T follicular helper cell (primary cell): ENCODE data around the gene DCANP1.

Experiments used
- DNase-seq: peaks from one replicate; pipeline ENCODE4 v3.0.0-alpha.2; 2020; ENCODE audit warnings: low read depth

The DCANP1 gene

DNA sequence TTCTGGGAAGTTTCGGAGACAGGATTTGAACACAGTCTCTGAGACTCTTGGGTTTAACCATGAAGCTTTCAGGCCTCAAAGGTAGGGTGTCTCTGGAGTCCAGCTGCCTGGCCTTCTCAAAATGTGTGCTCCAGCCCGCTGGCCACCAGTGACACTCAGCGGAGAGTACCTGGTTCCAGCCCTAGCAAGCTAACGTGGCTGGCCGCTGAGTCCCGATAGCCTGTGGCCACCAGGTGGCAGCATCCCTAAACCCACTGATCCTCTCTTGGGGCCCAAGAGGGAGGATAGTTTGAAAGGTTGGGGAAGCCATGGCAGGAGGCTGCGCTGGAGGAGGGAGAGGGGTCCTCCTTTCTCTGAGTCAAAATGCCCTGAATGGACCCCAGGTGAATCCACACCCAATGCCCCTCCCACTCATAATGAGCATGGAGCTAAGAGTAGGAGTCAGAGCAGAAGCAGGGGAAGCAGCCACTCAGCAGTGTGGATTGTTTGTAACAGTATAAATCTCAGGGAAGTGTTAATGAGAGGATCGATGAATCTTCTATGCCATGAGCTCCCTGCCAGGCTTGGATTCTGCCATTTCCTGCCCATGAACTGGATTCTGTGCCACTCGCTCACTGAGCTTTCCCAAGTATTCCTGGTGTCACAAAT is 10.4 kb upstream of the DCANP1 start:
- peak; percentile 32 for DNase-seq

DNA sequence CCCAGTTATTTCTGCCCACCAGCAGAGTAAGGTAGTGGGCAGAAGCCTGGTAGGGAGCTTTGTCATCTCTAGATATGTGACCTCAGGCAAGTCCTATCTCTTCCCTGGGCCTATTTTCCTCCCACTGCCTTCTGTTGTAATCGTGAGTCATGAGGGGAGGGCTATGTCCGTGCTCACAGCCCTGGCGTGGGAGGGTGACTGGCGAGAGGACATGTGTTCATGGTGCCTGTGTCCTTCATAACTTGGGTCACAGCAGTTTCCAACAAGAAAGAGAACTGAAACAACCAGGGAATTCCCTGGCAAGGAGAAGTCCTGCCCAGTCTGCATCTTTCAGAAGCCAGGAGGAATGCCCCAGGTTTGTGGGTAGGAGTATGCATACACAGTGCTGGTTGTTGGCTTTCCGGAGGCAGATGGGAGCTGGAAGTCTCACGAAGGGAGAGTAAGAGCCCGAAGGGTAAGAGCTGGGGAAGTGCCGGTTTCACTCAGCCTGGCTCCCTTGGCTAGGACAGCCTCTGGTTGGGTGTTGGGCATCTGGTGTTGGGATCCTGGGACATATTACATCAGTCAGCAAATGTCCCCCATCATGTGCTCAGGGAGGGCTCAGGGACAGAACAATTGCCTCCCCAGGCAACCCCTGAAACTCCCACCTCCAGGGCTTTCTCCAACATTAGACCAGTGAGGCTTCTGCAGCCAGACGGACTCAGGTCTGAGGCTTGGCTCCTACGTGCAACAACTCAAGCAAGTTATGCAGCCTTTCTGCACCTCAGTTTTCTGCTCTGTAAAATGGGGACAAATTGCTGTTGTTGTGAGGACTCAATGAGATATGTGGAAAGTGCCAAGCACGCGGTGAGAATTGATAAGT is 9.3 kb upstream of the DCANP1 start:
- DNase-seq = no peak

DNA sequence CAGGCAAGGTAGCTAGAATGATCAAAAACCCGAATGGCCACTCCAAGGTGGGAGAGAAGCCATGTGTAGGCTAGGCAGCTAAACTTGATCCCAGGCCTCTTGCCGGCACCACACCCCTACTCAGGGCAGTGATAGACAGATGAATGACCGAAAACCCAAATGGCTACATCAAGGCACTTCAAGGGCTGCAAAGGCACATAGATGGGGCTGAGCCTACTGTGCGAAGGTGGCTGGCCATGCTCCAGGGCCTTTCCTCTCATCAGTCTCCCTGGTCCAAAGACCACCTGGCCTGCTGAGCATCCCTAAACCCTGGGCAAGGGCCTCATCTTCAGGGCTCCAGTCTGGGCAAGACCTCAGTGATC is 8.7 kb upstream of the DCANP1 start:
- DNase-seq = no peak

GRCh38 chr5:135454946-135455345 is 7.8 kb upstream of the DCANP1 start:
- no peak for DNase-seq

- DNase-seq = no peak
Measured at GRCh38 chr5:135453613-135454012, 6.5 kb upstream of the DCANP1 start.

GRCh38 chr5:135452321-135453030 is 5.3 kb upstream of the DCANP1 start, which contains the start of gene TIFAB:
Gene TIFAB (minus strand): TSS chr5:135452351. CDS start chr5:135449939, 2,412 bp downstream.
- DNase-seq = no peak

DNA sequence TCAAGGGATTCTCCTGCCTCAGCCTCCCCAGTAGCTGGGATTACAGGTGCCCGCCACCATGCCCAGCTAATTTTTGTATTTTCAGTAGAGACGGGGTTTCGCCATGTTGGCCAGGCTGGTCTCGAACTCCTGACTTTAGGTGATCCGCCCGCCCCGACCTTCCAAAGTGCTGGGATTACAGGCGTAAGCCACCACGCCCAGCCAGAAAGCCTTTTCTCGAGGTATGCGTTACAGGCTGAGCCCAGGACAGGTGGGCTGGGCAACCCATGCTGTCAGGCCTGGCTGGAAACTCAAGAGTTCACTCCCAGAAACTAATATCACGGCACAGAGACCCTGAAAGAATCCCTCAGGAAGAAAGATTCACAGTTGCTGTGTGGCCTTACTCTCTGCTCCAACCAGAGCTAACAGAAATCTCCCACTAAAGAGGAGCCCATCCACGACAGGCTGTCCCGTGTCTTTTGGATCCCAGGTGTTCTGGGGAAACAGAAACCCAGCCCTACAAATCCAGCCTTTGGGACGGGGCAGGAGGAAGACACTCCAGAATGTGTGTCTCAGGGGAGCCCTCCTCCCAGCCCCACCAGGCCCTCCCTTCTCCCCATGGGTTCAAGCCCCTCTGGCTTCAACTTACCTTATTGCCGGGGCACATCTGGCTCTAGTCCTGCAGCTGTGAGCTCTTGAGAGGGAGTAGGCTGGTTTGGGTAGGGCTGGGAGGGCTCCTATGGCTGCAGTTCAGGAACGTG is 4.6 kb upstream of the DCANP1 start:
- no peak for DNase-seq

- DNase-seq = no peak
Measured at GRCh38 chr5:135450952-135451351, 3.8 kb upstream of the DCANP1 start.

GRCh38 chr5:135450336-135450735 is 3.2 kb upstream of the DCANP1 start:
- no peak for DNase-seq

- no peak for DNase-seq
Measured at GRCh38 chr5:135449644-135450043, 2.5 kb upstream of the DCANP1 start.

- DNase-seq = no peak
Measured at GRCh38 chr5:135448791-135449507, 1.8 kb upstream of the DCANP1 start.

DNA sequence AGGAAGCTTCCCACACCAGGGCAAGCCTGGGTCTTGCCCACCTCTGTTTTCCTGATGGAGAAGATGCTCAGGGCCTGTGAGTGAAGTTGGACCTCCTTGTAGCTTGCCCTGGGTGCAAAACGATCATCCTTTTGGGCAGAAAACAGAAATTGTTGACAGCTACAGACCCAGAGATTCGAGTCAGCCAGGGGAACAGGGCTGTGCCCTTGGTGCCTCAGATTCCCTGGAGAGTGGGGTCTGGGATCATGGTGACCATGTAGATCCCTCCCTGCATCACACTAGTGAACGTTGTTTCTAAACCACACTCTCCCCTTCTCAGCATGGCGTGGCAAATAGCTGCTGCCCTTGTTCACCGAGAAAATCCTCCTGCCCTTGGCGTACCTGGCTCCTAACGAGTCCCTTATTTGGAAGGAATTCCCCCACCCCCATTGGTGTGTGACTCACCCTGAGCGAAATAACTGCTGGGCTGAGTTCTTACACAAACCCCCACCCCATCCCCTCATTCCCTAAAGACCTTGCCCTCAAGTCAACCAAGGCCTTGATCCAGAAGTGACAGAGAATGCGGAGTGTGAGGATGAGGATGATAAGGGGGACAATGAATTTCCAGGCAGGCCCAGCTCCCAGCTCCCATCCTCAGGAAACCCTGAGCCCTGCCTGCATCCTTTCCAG is 1.1 kb upstream of the DCANP1 start:
- DNase-seq = no peak

DNA sequence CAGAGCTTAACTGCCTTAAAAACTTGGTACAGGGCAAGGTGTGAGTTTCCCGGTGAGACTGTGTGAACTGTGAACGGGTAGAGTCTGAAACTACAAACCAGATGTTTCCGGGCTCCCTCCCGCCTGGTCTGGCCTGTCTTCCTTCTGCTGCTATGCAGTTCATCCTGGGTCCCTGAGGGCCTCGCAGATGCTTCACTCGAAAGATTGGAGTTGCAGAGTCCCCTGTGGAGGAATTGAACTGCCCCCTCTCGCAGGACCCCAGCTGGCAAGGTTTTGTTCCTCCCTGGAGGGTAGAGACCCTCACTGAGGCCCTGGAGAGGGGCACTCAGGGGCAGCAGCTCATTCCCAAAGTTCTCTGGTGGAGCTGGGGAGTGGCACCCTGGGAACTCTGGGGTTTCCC is 533 bp downstream of the DCANP1 start:
- DNase-seq = no peak

GRCh38 chr5:135446206-135446605 is 942 bp downstream of the DCANP1 start:
- DNase-seq = no peak

DNA sequence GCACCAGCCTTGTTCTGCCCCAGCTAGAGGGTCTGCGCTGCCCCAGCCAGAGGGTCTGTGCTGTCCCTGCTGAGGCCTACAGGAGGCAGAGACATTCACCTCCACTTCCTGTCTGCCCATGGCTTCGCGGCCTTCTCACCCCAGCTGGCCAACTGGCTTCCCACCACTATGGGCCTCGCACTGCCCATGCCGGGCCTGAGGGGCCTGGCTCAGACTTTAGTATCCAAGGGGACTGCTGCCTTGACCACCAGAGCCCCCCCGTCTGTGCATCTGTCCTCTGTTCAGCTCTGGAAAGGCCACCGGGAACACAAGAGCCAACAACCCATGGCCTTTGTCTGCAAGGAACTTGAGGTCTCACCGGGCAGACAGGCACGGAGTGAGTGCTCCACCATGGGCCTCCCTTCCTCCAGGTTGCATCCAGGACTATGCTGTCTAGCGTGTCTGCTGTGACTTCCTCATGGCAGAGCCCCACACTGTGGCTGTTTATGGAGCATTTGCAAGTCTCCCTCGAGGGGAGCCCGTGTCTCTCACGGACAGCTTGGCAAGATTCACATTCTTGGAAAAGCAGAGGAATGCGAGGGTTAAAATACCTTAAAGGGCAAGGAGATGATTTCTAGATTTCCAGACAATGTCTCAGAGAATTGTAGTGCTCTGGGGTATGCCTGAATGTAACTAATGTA is 1.7 kb downstream of the DCANP1 start:
- no peak for DNase-seq

GRCh38 chr5:135444881-135445280 is 2.3 kb downstream of the DCANP1 start:
- no peak for DNase-seq

GRCh38 chr5:135444360-135444759 is 2.8 kb downstream of the DCANP1 start:
- DNase-seq = no peak

- no peak for DNase-seq
Measured at GRCh38 chr5:135443161-135443960, 3.8 kb downstream of the DCANP1 start.

- no peak for DNase-seq
Measured at GRCh38 chr5:135442431-135443160, 4.6 kb downstream of the DCANP1 start.
